Cerebellar nuclear complex (tissue), 1 donor: ENCODE results near the gene HIRA.

Experiments used
- DNase-seq, 2 experiments: peaks; one replicate each; lab custom pipeline; 2025; lab: John Stamatoyannopoulos, UW

The HIRA gene

GRCh38 chr22:19410941-19411689 is 20.4 kb downstream of the HIRA start:
- DNase-seq = no peak

- DNase-seq = no peak
Measured at GRCh38 chr22:19407649-19408606, 23.6 kb downstream of the HIRA start.

- DNase-seq = no peak
Measured at GRCh38 chr22:19406846-19407245, 24.7 kb downstream of the HIRA start.

GRCh38 chr22:19406281-19406811 is 25.2 kb downstream of the HIRA start:
- DNase-seq = no peak

- DNase-seq = no peak
Measured at GRCh38 chr22:19405652-19406051, 25.9 kb downstream of the HIRA start.

- no peak for DNase-seq
Measured at GRCh38 chr22:19405133-19405532, 26.4 kb downstream of the HIRA start.

- DNase-seq = no peak
Measured at GRCh38 chr22:19404676-19405075, 26.9 kb downstream of the HIRA start.

GRCh38 chr22:19402642-19403191 is 28.8 kb downstream of the HIRA start:
- no peak for DNase-seq

GRCh38 chr22:19401483-19401882 is 30.1 kb downstream of the HIRA start:
- DNase-seq = no peak

- no peak for DNase-seq
Measured at GRCh38 chr22:19400881-19401280, 30.7 kb downstream of the HIRA start.

GRCh38 chr22:19398652-19399051 is 32.9 kb downstream of the HIRA start:
- no peak for DNase-seq

GRCh38 chr22:19398206-19398605 is 33.3 kb downstream of the HIRA start:
- DNase-seq = no peak

GRCh38 chr22:19397734-19398104 is 33.8 kb downstream of the HIRA start:
- no peak for DNase-seq

- DNase-seq = no peak
Measured at GRCh38 chr22:19396934-19397733, 34.4 kb downstream of the HIRA start.

- no peak for DNase-seq
Measured at GRCh38 chr22:19396561-19396933, 35.0 kb downstream of the HIRA start.

GRCh38 chr22:19395276-19395675 is 36.3 kb downstream of the HIRA start:
- DNase-seq = no peak

GRCh38 chr22:19394274-19395050 is 37.1 kb downstream of the HIRA start:
- DNase-seq = no peak

GRCh38 chr22:19393704-19394103 is 37.8 kb downstream of the HIRA start:
- no peak for DNase-seq

GRCh38 chr22:19387575-19387974 is 44.0 kb downstream of the HIRA start:
- no peak for DNase-seq

- no peak for DNase-seq
Measured at GRCh38 chr22:19387038-19387437, 44.5 kb downstream of the HIRA start.

GRCh38 chr22:19386248-19386647 is 45.3 kb downstream of the HIRA start:
- DNase-seq = no peak
